HG03460 (cell line): ENCODE measurements around the gene PSPN.

Source experiments
- ATAC-seq: cut with Tn5 transposase; IDR thresholded peaks from one replicate; pipeline ENCODE4 v1.9.1; 2021; ENCODE audit not compliant: unreplicated experiment

PSPN gene

DNA sequence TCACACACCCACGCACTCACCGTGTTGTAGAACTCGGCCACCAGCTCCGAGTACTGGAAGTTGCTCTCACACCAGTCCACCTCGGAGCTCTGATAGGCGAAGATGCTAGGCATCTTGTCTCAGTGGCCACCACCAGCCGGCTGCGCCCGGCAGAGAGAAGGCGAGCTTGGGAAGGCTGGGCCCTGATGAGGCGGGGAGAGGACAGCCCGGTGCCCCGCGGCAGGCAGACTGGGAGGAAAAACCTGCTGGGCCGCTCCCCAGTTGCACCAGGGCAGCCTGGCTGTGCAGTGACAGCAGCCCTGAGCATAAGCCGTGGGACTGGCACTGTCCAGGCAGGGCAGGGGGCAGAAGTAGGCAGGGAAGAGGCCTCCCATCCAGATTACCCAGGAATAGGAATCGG lies 42.3 kb downstream of the PSPN start, which contains the start of gene ACER1:
ACER1 (minus strand) TSS at position 174 of the 400 bp plus-strand sequence; CDS start at position 113, 61 bp downstream.
- no peak for ATAC-seq

DNA sequence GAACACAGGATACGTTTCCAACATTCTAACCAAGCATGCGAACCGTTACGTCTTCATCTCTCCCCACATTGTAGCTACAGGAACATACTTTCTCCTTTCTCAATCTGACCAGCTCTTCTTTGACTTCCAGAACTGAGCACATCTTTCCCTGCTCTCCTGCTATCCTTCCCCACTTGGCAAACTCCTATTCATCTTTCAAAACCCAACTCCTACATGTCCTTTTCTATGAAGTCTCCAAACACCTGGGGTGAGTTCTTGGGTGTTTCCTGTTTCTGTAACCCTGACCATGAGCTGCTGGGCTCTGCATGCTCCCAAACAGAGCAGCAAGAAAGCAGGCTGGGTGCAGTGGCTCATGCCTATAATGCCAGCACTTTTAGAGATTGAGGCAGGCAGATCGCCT lies 48.9 kb downstream of the PSPN start:
- ATAC-seq = no peak

DNA sequence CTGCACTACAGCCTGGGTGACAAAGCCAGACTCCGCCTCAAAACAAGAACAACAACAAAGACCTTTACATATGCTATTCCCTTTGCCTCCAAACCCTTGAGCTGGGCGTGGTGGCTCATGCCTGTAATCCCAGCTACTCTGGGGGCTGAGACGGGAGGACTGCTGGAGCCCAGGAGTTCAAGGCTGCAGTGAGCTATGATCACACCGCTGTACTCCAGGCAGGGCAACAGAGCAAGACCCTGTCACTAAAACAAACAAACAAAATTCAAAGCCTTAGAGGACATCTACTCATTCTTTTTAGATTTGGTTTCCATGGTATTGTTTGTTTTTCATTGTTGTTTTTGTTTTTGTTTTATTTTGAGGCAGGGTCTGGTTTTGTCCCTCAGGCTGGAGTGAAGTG lies 50.1 kb downstream of the PSPN start:
- ATAC-seq = no peak
